Adrenal gland (tissue), 5 donors: ENCODE measurements around the gene MARCHF6.

Source experiments
- POLR2A ChIP-seq, 2 donors: fragments of 450-650 bp; IDR thresholded peaks; one replicate each; pipeline ENCODE4 v1.6.1; 2017; ENCODE audit warnings: antibody characterized with exemption in 2 of 2, mild to moderate bottlenecking in 2 of 2, moderate library complexity in 1 of 2
- TF ChIP-seq, protein P1 (sequence below), 6 experiments: fragments of 450-650 bp in 4 of 6; fragments of 200-600 bp in 2 of 6; sonication (generic) in 1 of 6; IDR thresholded peaks; 1 replicate in 5 of 6; 2 replicates in 1 of 6; pipeline versions ENCODE4 v1.5.1 to v1.8.0; 2016 to 2021; ENCODE audit warnings: antibody characterized with exemption in 6 of 6, mild to moderate bottlenecking in 2 of 6, moderate library complexity in 1 of 6
- donor health status: DM: no; HTN: no; CAD: no.

- TF ChIP-seq, protein P1, sequence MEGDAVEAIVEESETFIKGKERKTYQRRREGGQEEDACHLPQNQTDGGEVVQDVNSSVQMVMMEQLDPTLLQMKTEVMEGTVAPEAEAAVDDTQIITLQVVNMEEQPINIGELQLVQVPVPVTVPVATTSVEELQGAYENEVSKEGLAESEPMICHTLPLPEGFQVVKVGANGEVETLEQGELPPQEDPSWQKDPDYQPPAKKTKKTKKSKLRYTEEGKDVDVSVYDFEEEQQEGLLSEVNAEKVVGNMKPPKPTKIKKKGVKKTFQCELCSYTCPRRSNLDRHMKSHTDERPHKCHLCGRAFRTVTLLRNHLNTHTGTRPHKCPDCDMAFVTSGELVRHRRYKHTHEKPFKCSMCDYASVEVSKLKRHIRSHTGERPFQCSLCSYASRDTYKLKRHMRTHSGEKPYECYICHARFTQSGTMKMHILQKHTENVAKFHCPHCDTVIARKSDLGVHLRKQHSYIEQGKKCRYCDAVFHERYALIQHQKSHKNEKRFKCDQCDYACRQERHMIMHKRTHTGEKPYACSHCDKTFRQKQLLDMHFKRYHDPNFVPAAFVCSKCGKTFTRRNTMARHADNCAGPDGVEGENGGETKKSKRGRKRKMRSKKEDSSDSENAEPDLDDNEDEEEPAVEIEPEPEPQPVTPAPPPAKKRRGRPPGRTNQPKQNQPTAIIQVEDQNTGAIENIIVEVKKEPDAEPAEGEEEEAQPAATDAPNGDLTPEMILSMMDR (IDR thresholded peaks at IDR 0.05): no peak
- no peak for TF ChIP-seq POLR2A (IDR thresholded peaks at IDR 0.05)
Observed at GRCh38 chr5:10323588-10324488, 29.7 kb upstream of the MARCHF6 start.
